T-helper 9 cell (primary cell): ENCODE results near the gene PTH2.
"Not testable (repeated sequence)": the region's sequence is repeated elsewhere in the genome, so short reads cannot be mapped to it uniquely, and the experiment has no call there.

Source experiments
- DNase-seq: peaks from one replicate; pipeline ENCODE4 v3.0.0-alpha.2; 2020
- total RNA-seq, 2 donors: gene quantifications; one replicate each; lab custom pipeline; 2026; lab: John Stamatoyannopoulos, UW

PTH2 gene
- 0 reads per million in 2 donors for total RNA-seq

DNA sequence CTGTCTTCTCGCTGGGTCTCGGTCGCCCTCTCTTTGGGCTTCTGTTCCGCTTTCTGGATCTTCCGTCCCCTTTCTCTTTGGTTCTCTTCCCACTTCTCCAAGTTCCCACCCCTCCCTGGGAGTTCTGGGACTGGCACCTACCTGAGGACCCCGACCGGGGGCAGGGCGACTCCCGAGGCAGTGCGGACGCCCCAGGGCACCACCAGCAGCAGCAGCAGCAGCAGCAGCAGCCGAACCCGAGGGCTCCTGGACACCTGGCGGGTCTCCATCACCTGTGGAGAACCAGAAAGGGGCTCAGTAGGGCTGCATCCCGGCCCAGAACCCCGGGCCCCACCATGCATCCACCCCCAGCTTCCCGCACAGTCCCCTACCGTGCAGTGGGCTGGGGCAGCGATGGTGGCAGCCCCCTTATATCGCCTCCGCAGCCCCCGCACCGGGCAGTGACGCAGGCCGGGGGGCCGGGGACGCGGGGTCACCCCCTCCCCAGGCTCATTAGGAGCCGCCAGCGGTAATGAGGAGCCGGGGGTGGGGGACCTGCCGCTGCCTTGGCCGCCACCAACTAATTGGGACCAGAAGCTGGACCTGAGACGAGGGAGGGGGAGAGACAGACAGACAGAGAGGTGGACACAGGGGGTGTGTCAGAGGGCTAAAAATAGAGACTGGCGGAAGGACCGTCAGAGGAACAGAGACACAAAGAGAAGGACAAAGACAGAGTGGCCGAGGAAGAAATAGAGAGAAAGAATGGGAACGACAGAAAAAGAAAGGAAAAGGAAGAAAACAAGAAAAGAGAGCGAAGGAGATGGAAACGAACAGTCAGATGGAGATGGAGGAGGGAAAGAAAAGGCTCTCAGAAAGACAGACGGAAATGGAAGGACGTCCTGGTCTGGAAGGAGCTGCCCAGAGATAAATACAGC, at the start of gene PTH2:
Gene PTH2, minus strand, starts transcription at position 371 of the 914 bp plus-strand sequence. Its CDS starts 102 bp downstream, at position 269.
- DNase-seq, result no peak

- DNase-seq, result no peak
These were observed 49.7 kb upstream of the PTH2 start for GRCh38 chr19:49472936-49473335.

- no peak for DNase-seq
These were observed 47.4 kb upstream of the PTH2 start for GRCh38 chr19:49470615-49470978.

- peak; percentile 66 for DNase-seq
These were observed 46.8 kb upstream of the PTH2 start for GRCh38 chr19:49469828-49470614.

DNA sequence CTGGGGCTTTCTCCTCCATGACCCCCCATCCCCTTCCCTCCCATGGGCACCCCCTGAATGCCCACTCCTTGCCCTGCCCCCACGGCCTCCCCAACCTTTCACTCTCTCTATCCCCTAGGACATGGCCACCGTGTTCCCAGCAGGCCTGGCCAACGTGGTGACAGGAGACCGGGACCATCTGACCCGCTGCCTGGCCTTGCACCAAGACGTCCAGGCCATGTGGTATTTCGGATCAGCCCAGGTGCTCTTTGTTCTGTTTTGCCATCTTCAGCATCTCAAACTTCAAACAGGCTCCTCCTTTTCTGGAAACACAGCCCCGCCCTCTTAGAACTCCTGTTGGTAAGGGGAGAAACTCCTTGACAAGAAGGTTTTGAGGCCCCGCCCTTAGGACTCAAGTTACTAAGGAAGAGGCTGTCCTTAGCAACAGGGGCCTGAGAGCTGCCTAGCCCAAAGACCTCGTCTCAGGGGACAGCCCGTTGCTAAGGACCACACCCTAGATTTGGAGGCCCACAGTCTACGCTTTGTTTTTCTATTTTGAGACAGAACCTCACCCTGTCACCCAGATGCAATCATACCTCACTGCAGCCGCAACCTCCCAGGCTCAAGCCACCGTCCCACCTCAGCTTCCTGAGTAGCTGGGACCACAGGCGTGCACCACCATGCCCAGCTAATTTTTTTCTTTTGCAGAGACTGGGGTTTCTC, 45.7 kb upstream of the PTH2 start:
- DNase-seq, result peak; percentile 80

GRCh38 chr19:49468199-49468598, 45.0 kb upstream of the PTH2 start:
- DNase-seq, result no peak

- DNase-seq, result no peak
These were observed 42.1 kb upstream of the PTH2 start for GRCh38 chr19:49465371-49465770.

- DNase-seq, result no peak
These were observed 40.9 kb upstream of the PTH2 start for GRCh38 chr19:49463960-49464740.

- no peak for DNase-seq
These were observed 39.3 kb upstream of the PTH2 start for GRCh38 chr19:49462492-49462891.

DNA sequence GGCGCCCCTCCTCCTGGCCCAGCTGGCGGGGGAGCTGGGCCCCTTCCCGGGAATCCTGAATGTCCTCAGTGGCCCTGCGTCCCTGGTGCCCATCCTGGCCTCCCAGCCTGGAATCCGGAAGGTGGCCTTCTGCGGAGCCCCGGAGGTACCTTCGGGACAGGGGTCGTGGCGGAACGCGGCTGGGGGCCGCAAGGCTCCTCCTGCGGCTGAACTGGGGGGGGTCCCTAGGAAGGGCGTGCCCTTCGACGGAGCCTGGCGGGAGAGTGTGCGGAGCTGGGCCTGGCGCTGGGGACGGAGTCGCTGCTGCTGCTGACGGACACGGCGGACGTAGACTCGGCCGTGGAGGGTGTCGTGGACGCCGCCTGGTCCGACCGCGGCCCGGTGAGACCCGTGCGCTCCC, 38.4 kb upstream of the PTH2 start:
- DNase-seq, result no peak

- not testable (repeated sequence) for DNase-seq
These were observed 37.9 kb upstream of the PTH2 start for GRCh38 chr19:49461130-49461529.

DNA sequence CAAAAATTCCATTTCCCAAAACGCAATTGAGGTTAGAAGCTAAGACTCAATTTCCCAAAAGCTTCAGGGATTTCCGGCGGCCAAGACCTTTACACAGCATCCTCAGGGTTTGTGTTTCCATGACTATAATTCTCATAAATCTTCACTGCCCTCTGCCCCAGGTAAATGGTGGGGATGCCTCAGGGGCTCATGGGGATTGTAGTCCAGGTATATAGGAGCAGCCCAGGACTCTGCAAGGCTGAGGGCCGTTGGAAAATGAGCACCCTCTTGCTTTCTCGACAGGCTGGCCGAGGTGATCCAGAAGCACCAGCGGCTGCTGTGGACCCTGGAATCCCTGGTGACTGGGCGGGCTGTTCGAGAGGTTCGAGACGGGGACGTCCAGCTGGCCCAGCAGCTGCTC, 36.1 kb upstream of the PTH2 start:
- DNase-seq, result no peak

DNA sequence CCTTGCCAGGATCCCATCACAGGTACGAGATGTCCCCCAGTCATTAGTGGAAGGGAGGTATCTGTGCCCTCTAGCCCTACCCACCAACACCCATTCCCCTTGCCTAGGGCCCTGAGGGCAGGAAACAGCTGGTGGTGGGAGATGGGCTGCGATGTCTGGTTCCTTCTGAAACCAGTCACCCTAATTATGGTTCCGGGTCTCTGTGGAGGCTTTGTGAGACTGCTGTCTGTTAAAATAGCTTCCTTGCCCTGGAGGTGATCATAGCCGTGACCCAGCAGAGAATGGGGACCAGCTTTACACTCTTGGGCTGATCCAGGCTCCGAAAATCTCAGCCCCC, 35.3 kb upstream of the PTH2 start:
- DNase-seq, result no peak

DNA sequence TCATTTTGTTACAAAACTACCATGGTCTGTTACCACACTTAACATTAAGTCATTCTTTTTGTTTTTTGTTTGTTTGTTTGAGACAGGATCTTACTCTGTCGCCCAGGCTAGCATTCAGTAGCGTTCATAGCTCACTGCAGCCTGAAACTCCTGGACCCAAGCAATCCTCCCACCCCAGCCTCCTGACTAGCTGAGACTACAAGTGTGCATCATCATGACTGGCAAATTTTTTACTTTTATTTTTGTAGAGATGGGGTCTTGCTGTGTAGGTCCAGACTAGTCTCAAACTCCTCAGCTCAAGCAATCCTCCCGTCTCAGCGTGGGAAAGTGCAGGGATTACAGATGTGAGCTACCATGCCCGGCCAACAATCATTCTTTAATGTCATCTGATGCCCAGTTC, 33.1 kb upstream of the PTH2 start:
- no peak for DNase-seq

DNA sequence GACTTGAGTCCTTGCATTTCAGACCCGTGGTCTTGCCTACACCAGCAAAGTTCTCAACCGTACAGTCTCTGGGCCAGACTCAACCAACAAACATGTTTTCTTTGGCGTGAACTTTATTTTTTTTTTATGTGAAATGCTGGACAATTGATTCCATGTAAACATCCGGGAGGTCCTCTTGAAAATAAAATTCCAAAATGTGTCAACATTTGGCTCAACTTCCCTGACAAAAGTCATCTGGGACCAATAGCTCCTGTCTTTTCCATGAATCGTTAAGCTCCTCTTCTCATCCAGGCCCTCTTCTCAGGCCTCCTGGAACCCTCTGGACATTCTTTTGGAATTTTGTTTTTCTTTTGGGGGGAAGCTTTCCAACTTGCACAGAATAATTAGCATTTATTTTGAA, 32.5 kb upstream of the PTH2 start:
- no peak for DNase-seq

- DNase-seq, result no peak
These were observed 30.6 kb upstream of the PTH2 start for GRCh38 chr19:49453757-49454240.

DNA sequence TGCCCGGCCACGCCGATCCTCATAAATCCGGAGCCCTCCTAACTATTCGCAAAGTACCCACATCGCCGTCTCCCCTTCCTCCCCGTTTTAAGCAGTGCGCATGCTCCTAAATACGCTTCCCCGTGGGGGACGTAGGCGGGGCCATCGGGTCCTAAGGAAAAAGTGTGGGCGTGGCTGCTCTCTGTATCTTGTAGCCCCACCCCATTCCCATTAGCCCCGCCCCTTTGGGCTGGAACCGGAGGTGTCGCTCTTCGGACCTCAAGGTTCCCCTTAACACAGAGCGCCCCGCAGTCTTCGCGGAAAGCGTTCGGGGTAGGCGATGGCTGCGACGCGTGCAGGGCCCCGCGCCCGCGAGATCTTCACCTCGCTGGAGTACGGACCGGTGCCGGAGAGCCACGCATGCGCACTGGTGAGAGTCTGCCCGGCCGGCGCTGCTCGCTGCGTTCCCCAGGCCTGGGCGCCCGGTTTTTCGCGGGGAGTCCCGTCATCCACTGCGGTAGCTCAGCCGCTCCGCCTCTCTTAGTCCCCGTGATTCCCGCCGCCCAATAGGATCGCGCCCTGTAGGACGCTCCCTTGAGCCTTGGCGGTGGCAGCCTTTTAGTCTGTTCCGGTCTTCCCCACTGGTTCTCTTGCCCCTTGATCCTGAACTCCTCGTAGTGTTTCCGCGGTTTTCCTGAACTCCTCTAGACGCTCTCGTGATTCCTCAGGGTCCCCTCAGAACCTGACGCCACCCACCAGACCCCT, 29.9 kb upstream of the PTH2 start, which contains the start of gene ALDH16A1:
Gene ALDH16A1, plus strand, starts transcription at position 213 of the 744 bp plus-strand sequence. Its CDS starts 107 bp downstream, at position 320.
- DNase-seq, result peak; percentile 97

GRCh38 chr19:49451430-49452181, 28.4 kb upstream of the PTH2 start, which contains the start of gene PIH1D1:
PIH1D1 (minus strand) TSS chr19:49451814; CDS start chr19:49451574, 240 bp downstream.
- DNase-seq, result peak; percentile 86

DNA sequence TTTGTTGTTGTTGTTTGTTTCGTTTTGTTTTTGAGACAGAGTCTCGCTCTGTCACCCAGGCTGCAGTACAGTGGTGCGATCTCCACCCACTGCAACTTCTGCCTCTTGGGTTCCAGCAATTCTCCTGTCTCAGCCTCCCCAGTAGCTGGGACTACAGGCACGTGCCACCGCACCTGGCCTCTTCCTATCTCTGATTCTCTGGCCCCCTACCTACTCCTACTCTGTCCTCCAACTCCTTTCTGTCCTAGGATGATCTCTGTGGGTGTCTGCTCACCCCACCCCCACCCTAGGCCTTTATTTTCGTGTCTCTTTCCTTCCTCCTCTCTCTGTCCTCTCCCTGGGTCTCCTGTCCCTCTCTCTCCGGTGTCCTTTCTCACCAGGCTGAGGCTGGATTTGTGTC, 27.2 kb upstream of the PTH2 start:
- no peak for DNase-seq

- DNase-seq, result no peak
These were observed 25.2 kb upstream of the PTH2 start for GRCh38 chr19:49448432-49448786.
